ENCODE results near the gene SCGN. TPM values are rescaled to one million over a fixed set of nuclear protein-coding genes. Genes with fewer than 3 reads are reported as not detected.

SCGN gene
- total and polyA plus RNA-seq, 2 of the 4 experiments (the other 2 are of a cell fraction) = not detected

DNA sequence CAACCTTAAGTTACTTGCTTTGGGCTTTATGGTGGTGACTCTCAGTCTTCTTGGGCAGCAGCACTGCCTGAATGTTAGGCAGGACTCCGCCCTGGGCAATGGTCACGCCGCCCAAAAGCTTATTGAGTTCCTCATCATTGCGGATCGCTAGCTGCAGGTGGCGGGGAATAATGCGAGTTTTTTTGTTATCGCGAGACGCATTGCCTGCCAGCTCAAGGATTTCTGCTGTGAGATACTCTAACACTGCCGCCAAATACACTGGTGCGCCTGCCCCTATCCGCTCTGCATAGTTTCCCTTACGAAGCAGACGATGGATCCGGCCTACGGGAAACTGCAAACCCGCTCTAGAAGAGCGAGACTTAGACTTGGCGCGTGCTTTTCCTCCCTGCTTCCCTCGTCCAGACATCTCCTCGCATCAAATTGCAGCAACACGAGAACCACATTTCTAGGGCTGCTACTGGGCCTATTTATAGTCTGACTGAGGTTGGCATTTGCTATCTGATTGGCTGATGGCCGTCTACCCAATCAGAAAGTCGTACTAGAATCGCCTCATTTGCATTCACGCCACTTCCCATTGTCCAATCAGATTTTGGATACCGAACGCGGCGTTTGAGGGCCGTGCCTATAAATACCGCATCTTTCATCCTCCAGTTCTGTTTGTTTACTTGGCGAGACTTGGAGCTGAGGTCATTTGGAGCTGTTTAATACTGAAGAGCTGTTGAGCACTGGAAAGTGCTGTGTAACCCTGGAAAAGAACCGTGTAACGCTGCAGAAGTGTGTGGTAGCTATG lies 74.3 kb downstream of the SCGN start:
- H3K4ac ChIP-seq (ENCODE audit: low read depth, low read length) = no peak overlapping the region
- TF ChIP-seq RCOR1 (IDR thresholded peaks at IDR 0.05; ENCODE audit: insufficient replicate concordance, low read length) (no peak), SMC3 (IDR thresholded peaks at IDR 0.05; ENCODE audit: low read depth, low read length) (no peak), FOS (IDR thresholded peaks at IDR 0.05; ENCODE audit: low read depth, low read length) (no peak), RAD21 (IDR thresholded peaks at IDR 0.05; ENCODE audit: low read length) (no peak), MAFK (IDR thresholded peaks at IDR 0.05; ENCODE audit: low read depth, low read length) (no peak), CEBPB (IDR thresholded peaks at IDR 0.05; ENCODE audit: low read depth, low read length) (no peak), MAZ (IDR thresholded peaks at IDR 0.05; ENCODE audit: borderline replicate concordance, low read depth, low read length) (no peak), NFE2L2 (IDR thresholded peaks at IDR 0.05; ENCODE audit: low read depth, low read length) (no peak), RFX5 (IDR thresholded peaks at IDR 0.05; ENCODE audit: low read depth, low read length) (no peak), BHLHE40 (IDR thresholded peaks at IDR 0.05; ENCODE audit: low read depth, low read length) (no peak), POLR2A (IDR thresholded peaks at IDR 0.05; ENCODE audit: low read depth, low read length) (no peak), MXI1 (IDR thresholded peaks at IDR 0.05; ENCODE audit: borderline replicate concordance, low read depth, low read length) (no peak)
- TF ChIP-seq, protein P1, sequence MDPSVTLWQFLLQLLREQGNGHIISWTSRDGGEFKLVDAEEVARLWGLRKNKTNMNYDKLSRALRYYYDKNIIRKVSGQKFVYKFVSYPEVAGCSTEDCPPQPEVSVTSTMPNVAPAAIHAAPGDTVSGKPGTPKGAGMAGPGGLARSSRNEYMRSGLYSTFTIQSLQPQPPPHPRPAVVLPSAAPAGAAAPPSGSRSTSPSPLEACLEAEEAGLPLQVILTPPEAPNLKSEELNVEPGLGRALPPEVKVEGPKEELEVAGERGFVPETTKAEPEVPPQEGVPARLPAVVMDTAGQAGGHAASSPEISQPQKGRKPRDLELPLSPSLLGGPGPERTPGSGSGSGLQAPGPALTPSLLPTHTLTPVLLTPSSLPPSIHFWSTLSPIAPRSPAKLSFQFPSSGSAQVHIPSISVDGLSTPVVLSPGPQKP (IDR thresholded peaks at IDR 0.05; ENCODE audit: borderline replicate concordance, low read depth, low read length) = no peak
- TF ChIP-seq, protein P2, sequence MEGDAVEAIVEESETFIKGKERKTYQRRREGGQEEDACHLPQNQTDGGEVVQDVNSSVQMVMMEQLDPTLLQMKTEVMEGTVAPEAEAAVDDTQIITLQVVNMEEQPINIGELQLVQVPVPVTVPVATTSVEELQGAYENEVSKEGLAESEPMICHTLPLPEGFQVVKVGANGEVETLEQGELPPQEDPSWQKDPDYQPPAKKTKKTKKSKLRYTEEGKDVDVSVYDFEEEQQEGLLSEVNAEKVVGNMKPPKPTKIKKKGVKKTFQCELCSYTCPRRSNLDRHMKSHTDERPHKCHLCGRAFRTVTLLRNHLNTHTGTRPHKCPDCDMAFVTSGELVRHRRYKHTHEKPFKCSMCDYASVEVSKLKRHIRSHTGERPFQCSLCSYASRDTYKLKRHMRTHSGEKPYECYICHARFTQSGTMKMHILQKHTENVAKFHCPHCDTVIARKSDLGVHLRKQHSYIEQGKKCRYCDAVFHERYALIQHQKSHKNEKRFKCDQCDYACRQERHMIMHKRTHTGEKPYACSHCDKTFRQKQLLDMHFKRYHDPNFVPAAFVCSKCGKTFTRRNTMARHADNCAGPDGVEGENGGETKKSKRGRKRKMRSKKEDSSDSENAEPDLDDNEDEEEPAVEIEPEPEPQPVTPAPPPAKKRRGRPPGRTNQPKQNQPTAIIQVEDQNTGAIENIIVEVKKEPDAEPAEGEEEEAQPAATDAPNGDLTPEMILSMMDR (conservative IDR thresholded peaks at IDR 0.05; ENCODE audit: low read depth, low read length) = no peak
- TF ChIP-seq, protein P3, sequence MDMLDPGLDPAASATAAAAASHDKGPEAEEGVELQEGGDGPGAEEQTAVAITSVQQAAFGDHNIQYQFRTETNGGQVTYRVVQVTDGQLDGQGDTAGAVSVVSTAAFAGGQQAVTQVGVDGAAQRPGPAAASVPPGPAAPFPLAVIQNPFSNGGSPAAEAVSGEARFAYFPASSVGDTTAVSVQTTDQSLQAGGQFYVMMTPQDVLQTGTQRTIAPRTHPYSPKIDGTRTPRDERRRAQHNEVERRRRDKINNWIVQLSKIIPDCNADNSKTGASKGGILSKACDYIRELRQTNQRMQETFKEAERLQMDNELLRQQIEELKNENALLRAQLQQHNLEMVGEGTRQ (IDR thresholded peaks at IDR 0.05; ENCODE audit: low read depth, low read length) = no peak
- H3K4me1 ChIP-seq (ENCODE audit: control insufficient read depth, insufficient read depth, low read length) = no peaks in the 10 kb centered on the region
- no peak overlapping the region for H3K23ac ChIP-seq (ENCODE audit: low read depth, low read length)
- no peaks in the 10 kb centered on the region for H4K20me1 ChIP-seq (ENCODE audit: insufficient read depth, low read length)
- no peak overlapping the region for H2BK5ac ChIP-seq (ENCODE audit: low read depth, low read length, poor library complexity, severe bottlenecking)
- no peak overlapping the region for H2BK120ac ChIP-seq (ENCODE audit: low read depth, low read length)
- no peak overlapping the region for H2BK20ac ChIP-seq (ENCODE audit: low read depth, low read length)
- H4K8ac ChIP-seq (ENCODE audit: low read depth in 2 of 2, low read length in 2 of 2) = no peak overlapping the region
- no peaks in the 10 kb centered on the region for H3K27me3 ChIP-seq (ENCODE audit: control insufficient read depth, insufficient read depth, low read length)
- no peak overlapping the region for H2AFZ ChIP-seq (replicated peaks; ENCODE audit: low read length, poor library complexity)
- no peak overlapping the region for H3K14ac ChIP-seq (replicated peaks; ENCODE audit: low read depth, low read length)
- H2AK5ac ChIP-seq (ENCODE audit: low read depth, low read length) = no peak overlapping the region
- intact Hi-C loops (cut with micrococcal nuclease) (no loop called here), in situ Hi-C loops (cut with MboI; ENCODE audit: low sequenced_read_pairs) (no loop called here), dilution Hi-C loops (cut with HindIII; ENCODE audit: low sequenced_read_pairs, unreplicated experiment) (no loop called here)
- no TSS peak for BruUV-seq (replicated peaks)
- H3K18ac ChIP-seq (ENCODE audit: low read depth, low read length) = no peak overlapping the region
- H3K4me3 ChIP-seq (ENCODE audit: insufficient read depth, low read depth, low read length) = no peak overlapping the region
- no peak overlapping the region for H3K4me2 ChIP-seq (ENCODE audit: low read depth, low read length)
- no peaks in the 10 kb centered on the region; the same call in 1 of the 2 replicates for H3K9me3 ChIP-seq (ENCODE audit: control insufficient read depth, insufficient read depth, low read length)
- H4K91ac ChIP-seq (ENCODE audit: insufficient read depth, low read depth, low read length) = no peak overlapping the region
- H3K9ac ChIP-seq (ENCODE audit: low read depth, low read length) = no peak overlapping the region
- no peak overlapping the region for H3K56ac ChIP-seq (ENCODE audit: extremely low read depth, insufficient read depth, low read length)
- H3K27ac ChIP-seq (ENCODE audit: insufficient read depth, low read length) = no peak overlapping the region
- no peak for ATAC-seq (ENCODE audit: low read depth)
- no peaks in the 10 kb centered on the region for H3K36me3 ChIP-seq (ENCODE audit: control insufficient read depth, insufficient read depth, low read length)
- CTCF ChIA-PET = no interaction called here
- no peak overlapping the region for H2BK15ac ChIP-seq (ENCODE audit: low read depth, low read length)
- no peak overlapping the region for H2AK9ac ChIP-seq (replicated peaks; ENCODE audit: low read depth, low read length, poor library complexity)
- H4K5ac ChIP-seq (ENCODE audit: low read depth, low read length) = no peak overlapping the region
- H3K9me1 ChIP-seq (ENCODE audit: insufficient read depth, low read length) = no peaks in the 10 kb centered on the region
- H3K79me1 ChIP-seq (ENCODE audit: low read depth in 1 of 2, low read length in 2 of 2) = no peaks in the 10 kb centered on the region
- POLR2A ChIA-PET (ENCODE audit: unreplicated experiment) = no interaction called here
- 84% methylated on average over 18 of the region's 37 CpGs; no CpG with 5 or more reads in 1 of the 2 experiments for WGBS, 2 experiments (ENCODE audit: extremely low coverage in 2 of 2, insufficient read length in 1 of 2)
- DNase-seq = no peak
